HEK293 (cell line): ENCODE measurements around the gene LYL1.

ENCODE experiments used
- CTCF ChIA-PET: fragments of 350-600 bp; formaldehyde crosslinking; extraction: SDS; loops from one replicate; lab custom pipeline; 2021; ENCODE audit warnings: antibody characterized with exemption; lab: Yijun Ruan, JAX
- POLR2A ChIA-PET: fragments of 300-600 bp; formaldehyde crosslinking; extraction: SDS; loops from one replicate; lab custom pipeline; 2020; ENCODE audit warnings: antibody characterized with exemption, inconsistent platforms; lab: Yijun Ruan, JAX
- H3K27ac ChIP-seq: fragments of 200-500 bp; sonication (Bioruptor generic); 2 replicates; pipeline ENCODE4 v1.5.1; 2014; ENCODE audit warnings: low read depth, low read length, control low read depth, inconsistent platforms; ENCODE audit errors: extremely low read depth
- H3K36me3 ChIP-seq, 2 experiments: fragments of 200-500 bp in 1 of 2; sonication (Bioruptor generic) in 1 of 2; 1 replicate in 1 of 2; 2 replicates in 1 of 2; pipeline ENCODE4 v1.5.1; 2014 to 2017; ENCODE audit warnings: inconsistent platforms in 2 of 2, low read length in 2 of 2; ENCODE audit not compliant: control insufficient read depth in 2 of 2, insufficient read depth in 1 of 2
- H3K4me1 ChIP-seq: fragments of 200-500 bp; sonication (Bioruptor generic); 2 replicates; pipeline ENCODE4 v1.5.1; 2014; ENCODE audit warnings: mild to moderate bottlenecking, low read length, inconsistent platforms; ENCODE audit not compliant: control insufficient read depth, insufficient read depth
- H3K4me3 ChIP-seq: 2 replicates; pipeline ENCODE4 v1.5.1; 2011; ENCODE audit warnings: low read depth, mild to moderate bottlenecking, control low read depth, low read length, moderate library complexity
- H3K9me3 ChIP-seq: fragments of 200-500 bp; sonication (Bioruptor generic); 2 replicates; pipeline ENCODE4 v1.5.1; 2014; ENCODE audit warnings: low read depth, low read length, inconsistent platforms; ENCODE audit not compliant: control insufficient read depth, insufficient read depth
- HOXA7 ChIP-seq: sonication (generic); formaldehyde crosslinking; IDR thresholded peaks from 2 replicates; pipeline ENCODE4 v1.8.1; 2022; ENCODE audit warnings: missing genetic modification reagents, borderline replicate concordance
- SCRT2 ChIP-seq: fragments of 450-650 bp; formaldehyde crosslinking; IDR thresholded peaks from 2 replicates; pipeline ENCODE4 v1.5.1; 2016; ENCODE audit warnings: missing biosample characterization, missing genetic modification characterization
- TSHZ1 ChIP-seq: fragments of 450-650 bp; formaldehyde crosslinking; IDR thresholded peaks from 2 replicates; pipeline ENCODE4 v1.5.1; 2016; ENCODE audit warnings: missing biosample characterization, missing genetic modification characterization, borderline replicate concordance
- ZBTB20 ChIP-seq: fragments of 450-650 bp; formaldehyde crosslinking; IDR thresholded peaks from 2 replicates; pipeline ENCODE4 v1.5.1; 2016; ENCODE audit warnings: missing biosample characterization, missing genetic modification characterization
- ZBTB6 ChIP-seq: fragments of 450-650 bp; formaldehyde crosslinking; IDR thresholded peaks from 2 replicates; pipeline ENCODE4 v1.5.1; 2017; ENCODE audit warnings: missing biosample characterization, missing genetic modification characterization
- ZBTB8A ChIP-seq: fragments of 450-650 bp; formaldehyde crosslinking; IDR thresholded peaks from 2 replicates; pipeline ENCODE4 v1.5.1; 2016; ENCODE audit warnings: missing biosample characterization, missing genetic modification characterization
- ZNF146 ChIP-seq: fragments of 450-650 bp; formaldehyde crosslinking; IDR thresholded peaks from 2 replicates; pipeline ENCODE4 v1.5.1; 2016; ENCODE audit warnings: missing biosample characterization, missing genetic modification characterization
- ZNF148 ChIP-seq: fragments of 450-650 bp; formaldehyde crosslinking; IDR thresholded peaks from 2 replicates; pipeline ENCODE4 v1.5.0; 2017; ENCODE audit warnings: missing biosample characterization, missing genetic modification characterization, borderline replicate concordance
- ZNF211 ChIP-seq: fragments of 450-650 bp; formaldehyde crosslinking; IDR thresholded peaks from 2 replicates; pipeline ENCODE4 v1.5.1; 2016; ENCODE audit warnings: low read depth, missing biosample characterization, missing genetic modification characterization
- ZNF302 ChIP-seq: fragments of 450-650 bp; formaldehyde crosslinking; IDR thresholded peaks from 2 replicates; pipeline ENCODE4 v1.5.1; 2016; ENCODE audit warnings: missing biosample characterization, missing genetic modification characterization, low read depth
- ZNF366 ChIP-seq: fragments of 450-650 bp; formaldehyde crosslinking; conservative IDR thresholded peaks from 2 replicates; pipeline ENCODE4 v1.5.1; 2016; ENCODE audit warnings: missing biosample characterization, missing genetic modification characterization
- ZNF585B ChIP-seq: fragments of 450-650 bp; formaldehyde crosslinking; IDR thresholded peaks from 2 replicates; pipeline ENCODE4 v1.5.1; 2016; ENCODE audit warnings: missing biosample characterization, missing genetic modification characterization
- ZNF624 ChIP-seq: fragments of 450-650 bp; formaldehyde crosslinking; IDR thresholded peaks from 2 replicates; pipeline ENCODE4 v1.5.1; 2017; ENCODE audit warnings: missing biosample characterization, missing genetic modification characterization

The LYL1 gene

DNA sequence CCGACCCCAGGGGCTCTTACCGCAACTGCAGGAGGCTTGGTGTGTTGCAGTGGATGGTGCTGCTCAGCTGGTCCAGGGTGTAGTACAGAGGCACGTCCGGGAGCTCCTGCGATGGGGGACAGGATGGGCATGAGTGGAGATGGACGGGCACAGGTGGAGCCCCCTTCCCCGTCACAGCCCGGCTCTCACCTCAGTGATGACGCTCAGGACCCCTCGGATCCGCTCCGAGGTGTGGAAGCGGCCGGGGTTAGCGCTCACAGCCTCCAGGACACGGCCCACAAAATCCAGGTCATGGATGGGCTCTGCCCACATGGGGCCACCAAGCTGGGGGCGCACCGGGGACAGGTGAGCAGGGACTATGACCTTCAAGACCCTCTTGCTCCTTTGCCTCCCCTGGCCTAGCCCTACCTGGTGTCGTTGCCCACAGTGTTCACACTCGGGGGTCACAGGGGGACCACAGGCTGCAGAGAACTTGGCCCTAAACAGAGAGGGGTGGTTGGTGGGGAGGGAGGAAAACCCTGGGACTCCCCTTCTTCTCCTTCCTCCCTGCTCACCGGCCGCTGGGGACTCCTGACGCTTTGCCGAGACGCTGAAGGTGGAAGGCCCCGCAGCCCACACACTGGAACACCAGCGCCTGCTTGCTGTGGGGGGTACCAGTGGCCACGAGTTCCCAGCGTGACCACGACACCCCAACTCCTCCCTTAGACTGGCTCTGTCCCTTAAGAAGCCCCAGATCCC is 6.9 kb upstream of the LYL1 start:
- peaks cover 11 to 57% of the 10 kb centered on the region in 2 experiments; a peak in 2 of 3 replicates for H3K36me3 ChIP-seq

GRCh38 chr19:13104848-13105711 is 2.4 kb upstream of the LYL1 start:
- TF ChIP-seq ZNF211 (tag by site-specific recombination) (no peak), ZNF366 (no peak), ZNF302 (no peak), SCRT2 (no peak), ZBTB6 (tag by site-specific recombination) (no peak), TSHZ1 (tag by site-specific recombination) (no peak), ZNF148 (tag by site-specific recombination) (no peak), ZNF585B (tag by site-specific recombination) (no peak), ZNF146 (no peak), ZBTB20 (tag by site-specific recombination) (no peak), ZNF624 (no peak)
- no peak overlapping the region for H3K4me3 ChIP-seq
- no peak overlapping the region for H3K27ac ChIP-seq
- peaks cover 0 to 40% of the 10 kb centered on the region in 2 experiments; a peak in 2 of 3 replicates for H3K36me3 ChIP-seq
- ChIA-PET CTCF (interaction anchor here (1.0 to 2.2 kb wide), 5 partner anchors 11 to 157 kb away, joined by 3 to 9 read pairs (median 6); no protein-coding TSS in a partner anchor), POLR2A (interaction anchor here (0.7 to 1.5 kb wide), 3 partner anchors 13 to 48 kb away, joined by 3 to 5 read pairs (median 3); partner anchors contain the start of gene NACC1)
- no peaks in the 10 kb centered on the region for H3K4me1 ChIP-seq
- no peaks in the 10 kb centered on the region for H3K9me3 ChIP-seq

More for the DNA sequence above, 6.9 kb upstream of the LYL1 start:
- POLR2A ChIA-PET, result no interaction called here
- CTCF ChIA-PET, result interaction anchor here (0.6 kb wide), 2 partner anchors 18 to 143 kb away, joined by 3 to 4 read pairs; no protein-coding TSS in a partner anchor
- Histone ChIP-seq H3K27ac (no peak overlapping the region), H3K4me1 (no peaks in the 10 kb centered on the region), H3K4me3 (no peak overlapping the region), H3K9me3 (no peaks in the 10 kb centered on the region)
- TF ChIP-seq ZBTB8A (tag by site-specific recombination), result no peak
- no peak for TF ChIP-seq HOXA7 (CRISPR knock-in tag)
- TF ChIP-seq, all 188 proteins: peak for 0
